ENCODE measurements around the gene ANGPTL7.

Gene ANGPTL7

GRCh38 chr1:11238311-11238710 lies 49.2 kb downstream of the ANGPTL7 start:
- Histone ChIP-seq H3K36me3 (ENCODE audit: control insufficient read depth in 1 of 2, insufficient read depth in 2 of 2, low read length in 2 of 2) (peaks cover 67 to 71% of the 10 kb centered on the region in 2 donors), H3K27me3 (ENCODE audit: low read depth, low read length) (no peaks in the 10 kb centered on the region), H3K4me3 (ENCODE audit: low read depth in 1 of 2, low read length in 2 of 2) (no peak overlapping the region), H3K4me1 (ENCODE audit: control insufficient read depth in 1 of 2, insufficient read depth in 2 of 2, low read length in 2 of 2) (peaks cover 0 to 12% of the 10 kb centered on the region in 2 donors), H3K9me3 (ENCODE audit: control insufficient read depth in 1 of 2, low read length in 2 of 2) (no peaks in the 10 kb centered on the region), H3K27ac (ENCODE audit: low read length) (no peak overlapping the region)

DNA sequence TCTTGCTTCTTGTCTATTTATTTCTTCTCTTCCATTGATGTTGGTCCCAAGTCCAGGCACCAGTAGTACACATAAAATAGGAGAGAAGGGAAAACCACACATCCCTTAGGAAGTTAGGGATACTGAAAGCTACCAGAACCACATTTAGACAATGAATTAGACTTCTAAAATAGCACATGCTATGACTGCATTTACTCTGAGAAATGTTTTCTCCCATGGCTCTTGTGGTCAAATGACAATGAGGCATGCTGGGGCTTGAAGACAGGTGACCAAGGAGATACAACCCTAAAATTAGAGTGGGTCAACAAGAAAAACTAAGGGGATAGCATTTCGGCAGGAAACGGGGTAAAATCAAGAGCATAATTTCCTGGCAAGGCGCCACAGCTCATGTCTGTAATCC lies 56.1 kb downstream of the ANGPTL7 start:
- Histone ChIP-seq H3K4me3 (ENCODE audit: low read depth in 1 of 2, low read length in 2 of 2) (no peak overlapping the region), H3K27me3 (ENCODE audit: low read depth, low read length) (no peaks in the 10 kb centered on the region), H3K27ac (ENCODE audit: low read length) (no peak overlapping the region), H3K36me3 (ENCODE audit: control insufficient read depth in 1 of 2, insufficient read depth in 2 of 2, low read length in 2 of 2) (peaks cover 54 to 72% of the 10 kb centered on the region in 2 donors), H3K9me3 (ENCODE audit: control insufficient read depth in 1 of 2, low read length in 2 of 2) (no peaks in the 10 kb centered on the region), H3K4me1 (ENCODE audit: control insufficient read depth in 1 of 2, insufficient read depth in 2 of 2, low read length in 2 of 2) (no peaks in the 10 kb centered on the region)
